DOHH2 (cell line): Measurements from ENCODE around the gene MMP14.

Source experiments
- H3F3A ChIP-seq: fragments of 200-600 bp; sonication (generic), shearing (Covaris generic); 2 replicates; pipeline ENCODE4 v1.6.0; 2016; ENCODE audit warnings: antibody characterized with exemption, mild to moderate bottlenecking; ENCODE audit not compliant: control insufficient read depth, insufficient read depth
- H3K27ac ChIP-seq: fragments of 200-600 bp; sonication (generic); 2 replicates; pipeline ENCODE4 v1.5.1; 2014; ENCODE audit warnings: low read depth, mild to moderate bottlenecking, low read length, moderate library complexity
- H3K27me3 ChIP-seq: fragments of 200-600 bp; sonication (generic); 2 replicates; pipeline ENCODE4 v1.6.1; 2014; ENCODE audit warnings: mild to moderate bottlenecking, low read length, mixed read lengths; ENCODE audit not compliant: control insufficient read depth
- H3K36me3 ChIP-seq: fragments of 200-600 bp; sonication (generic); 2 replicates; pipeline ENCODE4 v1.6.1; 2014; ENCODE audit warnings: mild to moderate bottlenecking, low read length, moderate library complexity, mixed read lengths; ENCODE audit not compliant: control insufficient read depth
- H3K4me1 ChIP-seq: fragments of 200-600 bp; sonication (generic); 2 replicates; pipeline ENCODE4 v1.6.1; 2014; ENCODE audit warnings: mild to moderate bottlenecking, low read length, mixed read lengths; ENCODE audit not compliant: control insufficient read depth
- H3K4me2 ChIP-seq: fragments of 200-600 bp; sonication (generic); 2 replicates; pipeline ENCODE4 v1.6.0; 2014; ENCODE audit warnings: mild to moderate bottlenecking, low read length, moderate library complexity
- H3K4me3 ChIP-seq: fragments of 200-600 bp; sonication (generic); 2 replicates; pipeline ENCODE4 v1.5.1; 2014; ENCODE audit warnings: mild to moderate bottlenecking, low read length, mixed read lengths
- H3K79me2 ChIP-seq: fragments of 200-600 bp; sonication (generic); 2 replicates; pipeline ENCODE4 v1.6.1; 2014; ENCODE audit warnings: mild to moderate bottlenecking, low read length, mixed read lengths; ENCODE audit not compliant: control insufficient read depth
- H3K9me2 ChIP-seq: fragments of 200-600 bp; sonication (generic); replicated peaks from 2 replicates; pipeline ENCODE4 v1.6.1; 2014; ENCODE audit warnings: mild to moderate bottlenecking, low read length, mixed read lengths; ENCODE audit not compliant: control insufficient read depth
- H3K9me3 ChIP-seq: fragments of 200-600 bp; sonication (generic); 2 replicates; pipeline ENCODE4 v1.6.1; 2014; ENCODE audit warnings: antibody characterized with exemption, low read length, mixed read lengths; ENCODE audit not compliant: control insufficient read depth, insufficient read depth
- H4K20me1 ChIP-seq: fragments of 200-600 bp; sonication (generic); 2 replicates; pipeline ENCODE4 v1.6.0; 2014; ENCODE audit warnings: low read depth, mild to moderate bottlenecking, antibody characterized with exemption, low read length, moderate library complexity; ENCODE audit not compliant: control insufficient read depth, insufficient read depth
- EZH2phosphoT487 ChIP-seq: fragments of 200-600 bp; sonication (generic); IDR thresholded peaks from 2 replicates; pipeline ENCODE4 v1.6.1; 2017; ENCODE audit warnings: borderline replicate concordance, mild to moderate bottlenecking, antibody characterized with exemption, low read length, moderate library complexity, mixed read lengths
- TF ChIP-seq, protein P1 (sequence below): fragments of 200-600 bp; sonication (generic); IDR thresholded peaks from one replicate; pipeline ENCODE4 v1.5.1; 2014; ENCODE audit warnings: antibody characterized with exemption, mild to moderate bottlenecking, low read depth, low read length; ENCODE audit not compliant: poor library complexity, severe bottlenecking

MMP14 gene

DNA sequence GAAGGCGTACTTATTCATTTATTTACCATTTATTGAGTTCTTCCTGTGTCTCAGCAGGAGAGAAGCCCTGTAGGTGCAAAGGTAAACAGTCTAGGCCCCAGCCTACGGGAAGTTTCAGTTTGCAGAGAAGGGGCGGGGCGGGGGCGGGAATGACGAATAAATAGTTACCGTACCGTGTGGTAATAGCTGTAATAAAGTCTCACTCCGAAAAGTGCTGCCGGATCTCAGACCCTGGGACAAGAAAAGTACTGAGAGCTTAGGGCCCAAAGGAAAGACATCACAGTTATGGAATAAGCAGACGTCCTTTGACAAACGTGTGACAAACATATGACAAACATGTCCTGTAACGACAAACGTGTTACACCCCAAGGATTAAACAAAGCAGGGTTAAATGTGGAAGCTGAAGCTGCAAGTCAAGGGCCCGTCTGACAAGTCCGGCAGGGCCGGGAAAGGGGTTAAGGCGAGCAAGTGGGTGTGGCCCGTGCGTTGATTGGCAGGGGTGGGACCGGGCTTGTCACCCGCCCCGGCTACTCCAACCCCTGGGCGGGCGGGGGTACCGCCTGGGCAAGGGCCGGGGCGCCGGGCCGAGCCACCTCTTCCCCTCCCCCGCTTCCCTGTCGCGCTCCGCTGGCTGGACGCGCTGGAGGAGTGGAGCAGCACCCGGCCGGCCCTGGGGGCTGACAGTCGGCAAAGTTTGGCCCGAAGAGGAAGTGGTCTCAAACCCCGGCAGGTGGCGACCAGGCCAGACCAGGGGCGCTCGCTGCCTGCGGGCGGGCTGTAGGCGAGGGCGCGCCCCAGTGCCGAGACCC, 35.0 kb downstream of the MMP14 start, which contains the start of gene LRP10:
Gene LRP10 (plus strand): TSS at position 517 of the 809 bp plus-strand sequence. CDS start 564 bp downstream, outside the sequence.
- Histone ChIP-seq H4K20me1 (peaks cover 6% of the 10 kb centered on the region), H3F3A (peaks cover 11% of the 10 kb centered on the region), H3K4me2 (peak within 1 kb of the TSS; percentile 93), H3K36me3 (peaks cover 43% of the 10 kb centered on the region), H3K27me3 (no peaks in the 10 kb centered on the region), H3K79me2 (peaks cover 21% of the 10 kb centered on the region), H3K9me3 (no peaks in the 10 kb centered on the region), H3K4me1 (peaks cover 29% of the 10 kb centered on the region), H3K4me3 (peak within 1 kb of the TSS; percentile 97), H3K27ac (peak within 1 kb of the TSS; percentile 95), H3K9me2 (no peaks in the 10 kb centered on the region)
- TF ChIP-seq, protein P1, sequence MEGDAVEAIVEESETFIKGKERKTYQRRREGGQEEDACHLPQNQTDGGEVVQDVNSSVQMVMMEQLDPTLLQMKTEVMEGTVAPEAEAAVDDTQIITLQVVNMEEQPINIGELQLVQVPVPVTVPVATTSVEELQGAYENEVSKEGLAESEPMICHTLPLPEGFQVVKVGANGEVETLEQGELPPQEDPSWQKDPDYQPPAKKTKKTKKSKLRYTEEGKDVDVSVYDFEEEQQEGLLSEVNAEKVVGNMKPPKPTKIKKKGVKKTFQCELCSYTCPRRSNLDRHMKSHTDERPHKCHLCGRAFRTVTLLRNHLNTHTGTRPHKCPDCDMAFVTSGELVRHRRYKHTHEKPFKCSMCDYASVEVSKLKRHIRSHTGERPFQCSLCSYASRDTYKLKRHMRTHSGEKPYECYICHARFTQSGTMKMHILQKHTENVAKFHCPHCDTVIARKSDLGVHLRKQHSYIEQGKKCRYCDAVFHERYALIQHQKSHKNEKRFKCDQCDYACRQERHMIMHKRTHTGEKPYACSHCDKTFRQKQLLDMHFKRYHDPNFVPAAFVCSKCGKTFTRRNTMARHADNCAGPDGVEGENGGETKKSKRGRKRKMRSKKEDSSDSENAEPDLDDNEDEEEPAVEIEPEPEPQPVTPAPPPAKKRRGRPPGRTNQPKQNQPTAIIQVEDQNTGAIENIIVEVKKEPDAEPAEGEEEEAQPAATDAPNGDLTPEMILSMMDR, result peak; percentile 23
- no peak for TF ChIP-seq EZH2phosphoT487

DNA sequence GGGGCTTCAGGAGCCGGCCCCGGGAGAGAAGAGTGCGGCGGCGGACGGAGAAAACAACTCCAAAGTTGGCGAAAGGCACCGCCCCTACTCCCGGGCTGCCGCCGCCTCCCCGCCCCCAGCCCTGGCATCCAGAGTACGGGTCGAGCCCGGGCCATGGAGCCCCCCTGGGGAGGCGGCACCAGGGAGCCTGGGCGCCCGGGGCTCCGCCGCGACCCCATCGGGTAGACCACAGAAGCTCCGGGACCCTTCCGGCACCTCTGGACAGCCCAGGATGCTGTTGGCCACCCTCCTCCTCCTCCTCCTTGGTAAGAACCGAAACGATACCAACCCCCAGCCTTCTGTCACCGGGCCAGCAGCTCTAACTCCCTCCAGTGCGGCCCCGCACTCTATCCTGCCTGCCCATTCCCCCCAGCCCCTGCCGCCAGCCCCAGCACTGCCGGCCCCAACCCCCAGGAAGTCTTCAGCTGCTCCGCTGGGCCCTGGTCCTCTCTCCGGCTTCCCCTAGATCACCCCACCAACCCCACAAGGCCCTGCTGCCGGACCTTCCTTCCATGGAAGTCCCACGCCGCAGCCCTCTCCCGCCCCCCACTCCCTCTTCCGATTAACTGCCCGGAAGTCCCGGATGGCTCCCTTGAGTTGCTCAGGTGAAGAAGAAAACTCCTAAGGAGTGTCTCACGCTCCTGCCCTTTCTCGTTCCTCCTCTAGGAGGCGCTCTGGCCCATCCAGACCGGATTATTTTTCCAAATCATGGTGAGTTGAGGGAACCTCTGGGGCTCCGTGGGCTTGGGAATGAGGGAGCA, 35.8 kb downstream of the MMP14 start:
- H3K79me2 ChIP-seq, result peaks cover 21% of the 10 kb centered on the region
- peak overlapping the region; percentile 95 for H3K27ac ChIP-seq

DNA sequence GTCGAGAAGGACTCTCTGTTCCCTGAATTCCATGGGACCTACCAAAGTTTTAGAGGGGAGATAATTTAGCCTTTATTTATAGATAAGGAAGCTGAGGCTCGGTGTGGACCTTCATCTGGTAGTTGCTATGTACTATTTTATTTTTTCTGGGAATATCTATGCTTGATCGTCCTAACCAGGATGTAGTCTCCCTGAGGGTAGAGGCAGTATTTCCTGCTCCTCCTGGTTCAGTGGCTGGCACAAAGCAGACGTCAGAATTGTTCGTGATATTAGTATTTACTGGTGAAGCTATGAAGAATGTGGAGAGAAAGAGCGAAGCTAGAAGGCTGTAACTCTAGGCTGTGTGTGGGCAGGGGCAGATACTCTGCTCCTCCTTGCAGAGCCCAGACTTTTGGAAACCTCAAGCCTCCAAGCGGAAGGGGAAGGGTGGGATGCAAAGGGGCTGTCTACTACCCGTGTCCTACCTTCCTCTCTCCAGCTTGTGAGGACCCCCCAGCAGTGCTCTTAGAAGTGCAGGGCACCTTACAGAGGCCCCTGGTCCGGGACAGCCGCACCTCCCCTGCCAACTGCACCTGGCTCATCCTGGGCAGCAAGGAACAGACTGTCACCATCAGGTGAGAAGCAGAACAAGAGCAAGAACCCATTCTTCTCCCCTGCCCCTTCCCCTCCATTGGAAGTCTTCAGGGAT, 36.6 kb downstream of the MMP14 start:
- Histone ChIP-seq H3K4me3 (peak overlapping the region; percentile 97), H3K9me2 (no peaks in the 10 kb centered on the region), H3K9me3 (no peaks in the 10 kb centered on the region), H4K20me1 (peaks cover 6% of the 10 kb centered on the region), H3K4me2 (peak overlapping the region; percentile 93), H3F3A (peaks cover 11% of the 10 kb centered on the region), H3K27me3 (no peaks in the 10 kb centered on the region), H3K79me2 (peaks cover 21% of the 10 kb centered on the region), H3K4me1 (peaks cover 29% of the 10 kb centered on the region), H3K36me3 (peaks cover 58% of the 10 kb centered on the region), H3K27ac (peak overlapping the region; percentile 95)
- TF ChIP-seq, protein P1, result peak; percentile 37
- TF ChIP-seq EZH2phosphoT487, result no peak

More for the DNA sequence above, 35.8 kb downstream of the MMP14 start:
- H3K4me3 ChIP-seq, result peak overlapping the region; percentile 97
- peak overlapping the region; percentile 93 for H3K4me2 ChIP-seq
- no peaks in the 10 kb centered on the region for H3K9me3 ChIP-seq
- no peaks in the 10 kb centered on the region for H3K27me3 ChIP-seq
- H4K20me1 ChIP-seq, result peaks cover 6% of the 10 kb centered on the region
- peaks cover 51% of the 10 kb centered on the region for H3K36me3 ChIP-seq
- TF ChIP-seq EZH2phosphoT487, result no peak
- TF ChIP-seq, protein P1, result peak; percentile 97
- peaks cover 29% of the 10 kb centered on the region for H3K4me1 ChIP-seq
- no peaks in the 10 kb centered on the region for H3K9me2 ChIP-seq
- peaks cover 11% of the 10 kb centered on the region for H3F3A ChIP-seq
